GM19372 (cell line): ENCODE measurements around the gene RAX2.
"Not testable (repeated sequence)": the region's sequence is repeated elsewhere in the genome, so short reads cannot be mapped to it uniquely, and the experiment has no call there.

Experiments
- ATAC-seq: cut with Tn5 transposase; IDR thresholded peaks from one replicate; pipeline ENCODE4 v1.9.1; 2021; ENCODE audit warnings: mild to moderate bottlenecking, low read depth, moderate library complexity; ENCODE audit not compliant: unreplicated experiment

The RAX2 gene

DNA sequence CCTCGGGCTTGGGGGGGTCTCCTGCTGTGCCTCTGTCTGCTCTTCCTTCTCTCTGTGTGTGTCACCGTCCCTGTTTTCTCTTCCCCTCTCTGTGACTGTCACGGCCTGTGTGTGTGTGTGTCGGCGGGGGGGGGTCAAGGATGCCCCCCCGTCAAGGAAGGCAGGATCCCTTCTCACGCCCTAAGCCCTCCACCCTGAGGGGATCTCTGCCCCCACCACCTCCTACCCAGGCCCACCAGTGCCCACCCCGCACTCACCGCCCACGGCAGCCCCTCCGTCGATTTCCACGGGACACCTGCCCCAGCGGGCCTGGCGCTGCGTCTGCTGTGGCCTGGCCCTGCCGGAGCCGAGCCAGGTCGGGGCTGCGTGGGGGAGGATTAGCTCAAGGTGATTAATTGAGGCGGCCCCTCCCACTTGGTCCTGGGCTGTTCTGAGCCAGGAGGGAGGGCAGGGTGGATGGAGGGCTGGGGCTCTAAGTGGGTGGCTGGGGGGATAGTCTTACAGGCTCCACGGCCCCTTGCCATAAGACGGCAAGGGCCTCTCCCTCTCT is at the start of gene RAX2:
Gene RAX2 (minus strand): TSS at position 323 of the 550 bp plus-strand sequence. CDS start 486 bp downstream, outside the sequence.
- no peak for ATAC-seq

DNA sequence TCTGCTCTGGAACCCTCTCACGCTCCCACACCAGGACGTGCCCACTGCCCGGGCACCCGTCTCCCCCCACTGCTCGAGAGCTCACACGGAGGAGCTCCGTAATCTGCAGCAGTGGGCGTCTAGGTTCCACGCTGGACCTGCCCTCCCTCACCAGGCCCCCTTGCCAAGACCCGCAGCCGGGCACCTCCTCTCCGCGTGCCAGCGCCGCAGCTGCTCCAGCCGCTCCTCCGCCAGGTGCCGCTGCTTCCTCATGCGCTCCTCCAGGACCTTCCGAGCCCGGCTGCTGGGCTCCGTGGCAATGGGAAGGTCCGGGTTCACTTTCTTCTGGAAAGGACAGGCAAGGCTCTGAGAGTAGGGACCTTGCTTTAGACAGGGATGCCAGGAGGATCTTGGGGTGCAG is 49.1 kb upstream of the RAX2 start:
- ATAC-seq = no peak

DNA sequence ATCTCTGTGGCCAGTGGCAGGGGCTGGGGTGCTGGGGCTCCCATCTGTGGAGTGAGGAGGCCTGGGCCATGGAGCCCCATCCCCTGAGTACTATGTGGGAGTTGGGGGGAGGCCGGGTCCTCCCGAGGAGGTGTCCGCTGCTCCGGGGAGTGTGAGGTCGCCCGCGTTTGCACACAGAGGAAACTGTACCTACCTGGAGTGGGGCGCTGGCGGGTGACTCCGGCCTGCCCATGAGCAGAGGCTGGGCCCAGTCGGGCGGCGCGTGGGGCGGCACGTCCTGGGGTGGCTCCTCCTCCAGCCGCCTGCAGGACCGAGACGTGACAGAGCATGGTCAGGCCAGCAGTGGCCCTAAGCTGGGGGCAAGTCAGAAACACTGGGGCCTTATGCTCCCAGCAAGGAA is 48.0 kb upstream of the RAX2 start:
- no peak for ATAC-seq

DNA sequence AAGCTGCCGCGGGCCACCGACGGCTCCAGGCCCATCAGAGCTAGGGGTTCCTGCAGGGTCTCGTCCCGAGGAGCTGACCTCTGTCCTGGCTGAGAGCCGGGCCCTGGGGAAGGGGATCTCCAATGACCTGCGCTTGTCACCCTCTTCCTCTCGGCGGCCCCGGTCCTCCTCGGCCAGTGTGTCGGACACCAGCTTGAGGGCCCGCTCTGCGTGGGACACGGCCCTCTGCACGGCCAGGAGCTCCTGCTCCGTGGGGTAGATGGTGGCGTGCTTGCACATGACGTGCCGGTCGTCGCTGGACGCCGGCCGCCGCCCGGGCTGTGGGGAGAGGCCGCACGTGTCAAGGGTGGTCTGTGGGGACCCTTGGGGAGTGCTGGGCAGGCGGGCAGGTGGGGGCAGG is 46.9 kb upstream of the RAX2 start:
- ATAC-seq = no peak

DNA sequence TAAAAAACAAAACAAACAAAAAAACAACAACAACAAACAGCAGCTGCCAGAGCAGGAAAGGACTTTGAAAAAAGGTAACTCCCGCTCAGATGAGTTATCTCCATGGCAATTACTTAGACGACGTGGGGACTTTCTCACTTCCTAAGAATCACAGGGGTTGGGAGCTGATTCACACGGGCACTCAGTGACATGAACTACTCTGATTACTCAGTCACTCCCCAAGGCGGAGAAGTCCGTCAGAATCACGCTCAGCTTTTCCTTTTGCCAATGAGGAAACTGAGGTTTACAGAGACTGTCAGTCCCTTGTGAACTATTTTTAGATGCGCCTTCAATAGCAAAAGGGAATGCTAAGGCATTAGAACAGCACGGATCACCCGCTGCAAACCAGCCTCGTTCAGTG is 46.4 kb upstream of the RAX2 start:
- no peak for ATAC-seq

DNA sequence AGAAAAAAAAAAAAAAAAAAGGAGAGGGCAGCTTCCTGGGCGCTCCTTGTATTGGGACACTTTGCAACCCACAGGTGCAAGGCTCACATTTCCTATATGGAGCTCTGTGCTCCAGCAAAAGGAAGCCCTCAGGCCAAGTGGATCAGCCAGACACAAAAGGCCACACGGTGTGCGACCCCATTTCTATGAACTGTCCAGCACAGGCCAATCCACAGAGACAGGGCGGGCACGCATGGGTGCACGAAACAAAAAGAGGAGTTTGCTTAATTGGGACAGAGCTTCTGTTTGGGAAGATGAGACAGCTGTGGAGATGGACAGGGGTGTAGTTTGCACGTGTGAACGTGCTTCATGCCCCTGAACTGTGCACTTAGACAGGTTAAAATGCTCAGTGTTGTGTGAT is 45.7 kb upstream of the RAX2 start:
- ATAC-seq = no peak

DNA sequence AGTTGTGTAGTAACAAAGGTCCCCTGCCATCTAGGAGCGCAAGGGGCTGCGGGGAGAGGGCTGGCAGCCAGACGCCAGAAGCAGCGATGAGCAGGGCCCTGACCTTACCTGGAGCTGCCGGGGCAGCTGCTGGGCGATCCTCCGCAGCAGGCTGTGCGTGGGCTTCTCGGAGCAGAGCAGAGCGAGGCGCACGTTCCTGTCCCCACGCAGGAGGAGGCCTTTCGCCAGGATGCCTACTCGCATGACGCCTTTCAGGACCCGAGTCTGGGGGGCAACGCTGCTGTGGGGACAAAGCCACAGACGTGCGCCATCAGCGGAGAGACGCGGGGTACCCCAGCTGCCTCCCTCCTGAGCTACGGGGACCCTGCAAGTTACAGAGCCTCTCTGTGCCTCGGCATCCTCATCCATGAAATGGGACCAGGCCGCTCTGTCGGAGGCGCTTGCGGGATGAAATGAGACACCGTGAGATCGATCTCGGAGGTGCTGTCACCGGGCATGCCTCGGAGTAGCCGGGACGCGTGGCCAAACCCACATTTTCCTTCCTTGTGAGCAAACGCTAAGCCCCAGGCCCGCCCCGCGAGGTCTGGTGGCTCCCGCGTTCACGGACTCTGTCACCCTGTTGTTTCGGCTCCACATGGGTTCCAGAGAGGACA is 44.7 kb upstream of the RAX2 start:
- ATAC-seq = no peak

DNA sequence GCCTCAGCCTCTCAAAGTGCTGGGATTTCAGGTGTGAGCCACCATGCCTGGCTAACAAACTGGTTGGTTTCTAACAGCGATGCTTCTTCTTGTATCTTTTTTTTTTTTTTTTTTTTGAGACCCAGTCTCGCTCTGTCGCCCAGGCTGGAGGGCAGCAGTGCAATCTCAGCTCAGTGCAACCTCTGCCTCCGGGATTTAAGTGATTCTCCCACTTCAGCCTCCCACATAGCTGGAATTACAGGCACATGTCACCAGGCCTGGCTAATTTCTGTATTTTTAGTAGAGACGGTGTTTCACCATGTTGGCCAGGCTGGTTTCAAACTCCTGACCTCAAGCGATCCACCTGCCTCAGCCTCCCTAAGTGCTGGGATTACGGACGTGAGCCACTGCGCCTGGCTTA is 44.1 kb upstream of the RAX2 start:
- not testable (repeated sequence) for ATAC-seq

DNA sequence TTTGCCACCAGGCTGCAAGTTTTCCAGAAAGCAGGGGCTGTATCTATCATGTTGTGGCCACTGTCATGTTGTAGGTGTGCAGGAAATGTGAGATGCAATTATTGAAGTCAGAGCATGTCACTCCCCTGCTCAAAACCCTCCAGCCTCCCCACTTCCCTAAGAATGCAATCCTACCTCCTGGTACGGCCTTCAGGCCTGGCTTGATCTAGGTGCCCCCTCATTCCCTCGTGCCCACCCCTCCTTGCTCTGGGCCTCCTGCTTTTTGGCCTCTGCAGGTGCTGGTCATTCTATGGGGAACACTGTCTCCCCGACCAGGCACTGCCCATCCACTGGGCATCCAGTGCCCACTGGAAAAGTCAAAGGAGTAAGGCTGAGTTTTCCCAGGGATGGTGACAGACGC is 42.6 kb upstream of the RAX2 start:
- ATAC-seq = no peak

DNA sequence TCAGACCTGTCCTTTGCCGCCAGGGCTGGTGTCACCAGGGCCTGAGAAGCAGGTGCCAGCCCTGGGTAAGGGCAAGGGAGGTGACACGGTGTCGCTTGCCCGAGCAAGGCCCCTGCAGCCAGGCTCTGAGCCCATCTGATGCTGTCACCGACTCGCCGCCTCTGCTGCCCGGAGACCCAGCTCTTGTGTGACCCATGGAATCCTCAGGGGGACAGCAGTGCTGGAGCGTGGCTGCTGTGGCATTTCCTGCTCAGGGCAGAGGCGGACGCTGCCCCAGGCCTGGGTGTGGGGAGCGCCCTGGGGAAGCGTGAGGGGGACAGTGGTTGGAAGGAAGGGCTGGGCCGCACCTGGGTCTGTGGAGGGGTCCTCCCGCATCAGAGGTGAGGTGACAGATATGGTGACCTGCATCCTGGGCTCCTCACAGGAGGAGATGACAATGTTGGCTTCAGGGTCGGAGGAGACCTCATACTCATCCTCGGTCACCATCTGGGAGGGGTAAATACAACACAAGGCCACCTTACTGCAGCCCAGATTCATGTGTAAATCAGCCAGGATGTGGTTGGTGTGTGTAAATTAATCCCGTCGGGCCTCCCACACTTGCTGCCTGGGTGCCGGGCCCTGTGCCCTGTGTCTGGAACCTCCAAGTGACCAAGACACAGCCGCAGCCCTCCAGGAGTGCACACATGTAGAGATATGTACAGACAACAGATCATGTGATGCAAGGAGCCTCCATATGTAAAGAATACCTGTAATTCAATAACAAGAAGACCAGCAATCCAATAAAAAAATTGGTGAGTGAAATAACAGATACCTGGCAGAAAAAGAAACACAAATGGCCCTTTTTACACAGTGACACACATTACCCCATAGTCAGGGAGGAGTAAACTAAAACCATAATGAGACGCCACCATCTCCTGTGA is 41.7 kb upstream of the RAX2 start:
- no peak for ATAC-seq

DNA sequence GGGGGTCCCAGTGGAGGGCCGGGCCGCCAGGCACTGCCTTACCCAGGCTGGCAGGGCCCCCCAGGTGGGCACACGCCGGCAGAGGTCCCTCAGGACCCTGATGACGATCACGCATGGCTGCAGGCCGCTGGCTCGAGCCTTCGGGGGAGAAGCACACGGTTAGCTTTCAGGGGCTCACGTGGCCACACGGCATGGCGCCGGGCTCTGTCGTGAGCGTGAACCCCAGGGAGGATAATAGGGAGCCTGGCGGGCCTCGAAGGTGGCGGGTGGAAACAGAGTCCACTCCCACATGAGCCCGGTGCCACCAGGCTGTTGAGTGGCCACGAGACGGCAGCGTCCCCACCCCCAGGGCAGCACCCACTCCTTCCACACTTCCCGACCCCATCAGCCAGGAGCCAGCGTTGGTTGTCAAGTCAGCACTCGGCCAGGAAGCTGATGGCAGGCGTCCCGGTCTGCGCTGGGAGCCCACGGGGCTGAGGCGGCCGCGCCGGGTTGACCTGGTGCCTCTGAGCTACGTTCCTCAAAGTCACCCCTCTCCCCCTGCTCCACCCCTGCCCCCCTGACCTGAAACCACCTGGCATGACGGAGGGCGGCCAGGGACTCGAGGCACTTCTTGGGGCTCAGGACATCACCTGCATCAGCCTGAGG is 38.8 kb upstream of the RAX2 start:
- ATAC-seq = no peak

DNA sequence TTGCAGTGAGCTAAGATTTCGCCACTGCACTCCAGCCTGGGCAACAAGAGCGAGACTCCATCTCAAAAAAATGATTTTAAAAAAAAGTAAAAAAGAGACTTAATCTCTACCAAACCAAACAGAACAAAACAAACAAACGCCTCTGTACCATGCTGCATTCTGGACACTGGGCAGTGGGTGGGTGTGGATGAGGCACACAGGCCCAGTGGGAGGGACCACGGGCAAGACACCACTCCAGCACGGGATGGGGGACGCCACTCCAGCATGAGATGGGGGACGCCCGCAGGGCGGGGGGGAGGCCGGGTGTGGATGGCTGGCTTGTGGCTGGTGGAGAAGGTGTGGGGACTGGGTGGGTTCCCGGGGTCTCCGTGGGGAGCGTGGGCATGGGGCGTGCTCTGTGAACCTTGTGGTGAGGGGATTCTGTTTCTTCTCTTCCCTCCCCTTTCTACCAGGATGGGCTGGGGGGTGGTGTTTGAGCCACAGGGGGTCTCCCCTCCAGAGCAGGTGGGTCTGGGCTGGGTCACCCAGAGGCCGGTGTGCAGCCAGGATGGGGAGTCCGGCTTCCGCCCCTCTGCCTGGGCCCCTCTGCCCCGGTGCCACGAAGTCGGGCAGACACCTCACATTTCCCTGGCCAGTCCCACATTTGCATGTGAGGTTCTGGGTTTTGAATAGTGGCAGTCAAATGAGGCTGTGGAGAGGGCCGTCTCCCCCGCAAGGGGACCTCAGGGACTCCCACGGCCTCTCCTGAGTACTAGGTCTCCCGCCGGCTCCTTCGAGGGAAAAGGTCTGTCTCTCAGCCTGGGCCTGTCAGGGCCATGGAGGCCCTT is 38.1 kb upstream of the RAX2 start:
- no peak for ATAC-seq

DNA sequence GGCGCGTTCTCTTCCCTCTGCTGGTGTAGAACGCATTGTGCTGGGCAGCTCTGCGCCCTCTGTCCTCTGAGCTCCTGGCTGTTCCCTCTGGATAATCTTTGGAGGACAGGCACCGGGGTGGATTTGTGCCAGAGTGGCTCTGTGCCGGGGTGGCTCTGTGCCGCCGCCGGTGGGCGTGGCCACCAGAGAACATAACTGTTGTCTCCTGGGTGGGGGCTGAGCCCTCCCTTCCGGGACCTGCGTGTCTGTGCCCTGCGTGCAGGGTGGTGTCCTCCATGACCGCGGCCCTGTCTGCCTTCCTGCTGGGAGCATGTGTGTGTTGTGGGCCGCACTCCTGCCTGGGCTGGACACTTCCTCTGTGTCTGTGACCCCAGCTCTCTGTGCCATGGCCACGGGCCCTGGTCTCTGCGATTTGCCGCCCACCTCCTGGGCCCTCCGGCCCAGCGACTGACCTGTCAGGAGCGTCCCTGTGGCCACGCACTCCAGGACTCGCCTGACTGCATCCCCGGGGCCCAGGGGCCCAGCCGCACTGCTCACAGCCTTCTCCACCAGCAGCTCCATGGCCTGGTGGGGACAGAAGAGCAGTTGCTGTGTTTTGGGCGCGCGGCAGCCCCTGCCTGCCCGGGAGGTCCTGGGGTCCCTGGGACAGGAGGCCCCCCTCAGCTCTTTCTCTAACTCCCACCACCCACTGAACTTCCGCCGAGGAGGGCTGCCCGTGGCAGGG is 36.6 kb upstream of the RAX2 start:
- no peak for ATAC-seq

DNA sequence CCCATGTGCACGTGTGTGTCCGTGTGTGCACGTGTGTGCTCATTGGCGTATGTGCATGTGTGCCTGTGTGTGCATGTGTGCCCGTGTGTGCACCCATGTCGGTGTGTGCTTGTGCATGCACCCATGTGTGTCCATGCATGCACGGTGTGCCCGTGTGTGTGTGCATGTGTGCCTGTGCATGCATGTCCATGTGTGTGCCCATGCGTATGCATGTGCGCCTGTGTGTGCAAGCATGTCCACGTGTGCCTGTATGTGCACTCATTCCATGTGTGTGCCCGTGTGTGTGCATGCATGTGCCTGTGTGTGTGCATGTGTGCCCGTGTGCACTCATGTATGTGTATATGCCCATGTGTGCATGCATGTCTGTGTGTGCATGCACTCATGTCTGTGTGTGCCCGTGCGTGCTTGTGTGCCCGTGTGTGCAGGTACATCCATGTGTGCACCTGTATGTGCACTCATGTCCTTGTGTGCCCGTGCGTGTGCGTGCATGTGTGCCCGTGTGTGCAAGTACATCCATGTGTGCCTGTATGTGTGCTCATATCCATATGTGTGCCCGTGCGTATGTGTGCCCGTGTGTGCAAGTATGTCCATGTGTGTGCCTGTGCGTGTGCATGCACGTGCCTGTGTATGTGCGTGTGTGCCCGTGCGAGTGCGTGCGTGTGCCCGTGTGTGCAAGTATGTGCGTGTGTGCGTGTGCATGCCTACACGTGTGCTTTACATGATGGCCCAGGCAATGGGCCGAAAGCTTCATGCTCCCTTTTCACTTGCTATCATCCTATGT is 35.7 kb upstream of the RAX2 start:
- ATAC-seq = no peak

DNA sequence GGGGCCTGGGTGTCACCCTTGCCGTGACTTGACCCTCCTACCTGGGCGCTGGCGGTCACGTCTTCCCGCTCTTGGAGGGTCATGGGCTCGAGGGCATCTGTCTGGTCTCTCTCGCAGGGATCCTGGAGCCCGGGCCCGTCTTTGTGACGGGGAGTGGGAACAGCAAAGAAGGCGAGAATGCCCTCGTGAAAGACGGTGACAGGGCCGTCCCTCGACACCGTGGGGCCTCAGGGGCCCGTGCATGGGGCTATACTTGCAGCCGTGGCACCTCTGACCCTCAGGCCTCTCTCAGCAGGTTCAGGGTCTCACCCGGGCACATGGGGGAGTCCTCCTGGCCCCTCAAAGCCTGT is 35.1 kb upstream of the RAX2 start:
- ATAC-seq = no peak

DNA sequence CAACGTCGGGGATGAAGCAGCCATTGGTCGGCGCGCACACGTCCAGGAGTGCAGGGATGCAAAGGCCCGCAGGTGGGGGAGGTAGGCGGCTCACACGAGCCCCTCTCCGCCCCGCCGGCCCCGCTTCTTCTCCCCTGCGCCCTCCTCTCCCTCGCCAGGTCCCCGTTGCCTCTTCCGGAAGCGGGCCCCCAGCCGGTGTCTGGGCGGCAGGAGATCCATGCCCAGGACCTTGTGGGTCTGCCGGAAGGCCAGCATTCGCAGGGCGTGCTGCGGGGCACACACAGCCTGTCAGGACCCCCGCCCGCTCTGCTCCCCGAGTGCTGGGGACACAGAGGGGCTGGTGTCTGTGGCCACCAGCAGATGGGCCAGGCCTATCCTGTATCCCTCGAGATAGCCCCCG is 33.8 kb upstream of the RAX2 start:
- ATAC-seq = no peak

DNA sequence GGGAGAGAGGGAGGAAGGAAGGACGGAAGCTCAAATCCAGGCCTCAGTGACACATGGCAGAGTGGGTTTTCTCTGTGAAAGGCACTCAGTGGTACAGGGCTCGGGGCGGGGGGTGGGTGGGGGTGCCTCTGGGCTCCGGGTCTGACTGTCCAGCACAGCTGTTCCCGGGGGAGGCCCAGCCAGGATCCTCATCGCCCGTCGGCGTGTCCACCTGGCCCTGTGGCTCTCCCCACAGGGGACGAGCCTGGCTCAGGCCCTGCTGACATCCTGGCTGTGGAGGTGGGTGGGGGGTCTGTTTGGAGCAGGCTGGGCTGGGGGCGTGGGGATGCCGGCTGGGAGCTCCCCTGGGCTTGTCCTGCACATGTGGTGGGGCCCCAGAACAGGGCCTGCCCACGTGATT is 32.4 kb upstream of the RAX2 start:
- ATAC-seq = no peak

DNA sequence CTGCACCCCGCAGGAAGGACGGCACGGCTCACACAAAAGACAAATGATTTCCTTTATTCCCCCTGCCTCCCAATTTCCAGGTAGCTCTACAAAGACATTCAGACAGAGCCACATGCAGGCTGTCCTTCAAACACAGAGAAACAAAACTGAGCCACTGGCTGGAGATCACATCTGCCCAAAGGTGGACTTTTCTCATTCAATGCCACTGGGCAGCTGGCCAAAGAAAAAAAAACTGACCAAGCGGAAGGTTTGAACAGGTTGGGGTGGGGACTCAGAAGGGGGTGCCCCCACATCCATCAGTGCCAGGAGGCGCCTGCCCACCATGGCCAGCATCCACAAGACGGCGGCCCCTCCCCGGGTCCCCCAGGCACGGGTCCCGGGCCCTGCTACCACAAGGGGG is 32.0 kb upstream of the RAX2 start:
- ATAC-seq = no peak
